Measurements from ENCODE around the gene ZNF560. TPM values are rescaled to one million over a fixed set of nuclear protein-coding genes. Genes with fewer than 3 reads are reported as not detected.

The ZNF560 gene
- total RNA-seq, 1 experiment from 2014 or later, result 4.4 TPM

- POLR2A ChIA-PET, result interaction anchor here (0.6 kb wide), 1 partner anchor 58 kb away, joined by 5 read pairs; no protein-coding TSS in a partner anchor
- peaks cover 11% of the 10 kb centered on the region for H3K27me3 Mint-ChIP-seq (ENCODE audit: low read depth)
- peaks cover 48% of the 10 kb centered on the region for H3K36me3 Mint-ChIP-seq
Measured at GRCh38 chr19:9507285-9507684, 8.9 kb upstream of the ZNF560 start.

DNA sequence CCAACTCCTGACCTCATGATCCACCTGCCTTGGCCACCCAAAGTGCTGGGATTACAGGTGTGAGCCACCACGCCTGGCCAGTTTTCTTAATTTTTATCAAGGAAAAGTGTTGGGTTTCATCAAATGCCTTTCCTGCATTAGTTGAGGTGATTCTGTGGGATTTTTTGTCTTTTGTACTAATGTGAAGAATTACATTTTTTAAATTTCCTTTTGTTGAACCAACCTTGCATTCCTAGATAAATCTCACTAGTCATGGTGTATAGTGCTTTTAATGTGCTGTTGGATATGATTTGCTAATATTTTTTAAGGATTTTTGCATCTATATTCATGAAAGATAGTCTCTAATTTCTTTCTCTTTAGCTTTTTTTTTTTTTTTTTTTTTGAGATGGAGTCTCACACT lies 2.4 kb upstream of the ZNF560 start:
- CTCF ChIA-PET, result no interaction called here
- TF ChIP-seq FOXK1 (CRISPR knock-in tag; IDR thresholded peaks at IDR 0.05) (no peak), EMX1 (CRISPR knock-in tag; IDR thresholded peaks at IDR 0.05) (no peak), CREM (CRISPR knock-in tag; IDR thresholded peaks at IDR 0.05) (no peak), GRHL2 (CRISPR knock-in tag; IDR thresholded peaks at IDR 0.05; ENCODE audit: insufficient replicate concordance, severe bottlenecking) (no peak), TEAD4 (CRISPR knock-in tag; IDR thresholded peaks at IDR 0.05) (no peak), ESRRA (CRISPR knock-in tag; IDR thresholded peaks at IDR 0.05; ENCODE audit: borderline replicate concordance) (no peak), ZNF396 (CRISPR knock-in tag; IDR thresholded peaks at IDR 0.05; ENCODE audit: borderline replicate concordance) (no peak), RELA (CRISPR knock-in tag; IDR thresholded peaks at IDR 0.05; ENCODE audit: borderline replicate concordance) (no peak), CDX4 (CRISPR knock-in tag; IDR thresholded peaks at IDR 0.05; ENCODE audit: borderline replicate concordance) (no peak), MYBL2 (CRISPR knock-in tag; IDR thresholded peaks at IDR 0.05) (no peak)
- TF ChIP-seq, protein P1, sequence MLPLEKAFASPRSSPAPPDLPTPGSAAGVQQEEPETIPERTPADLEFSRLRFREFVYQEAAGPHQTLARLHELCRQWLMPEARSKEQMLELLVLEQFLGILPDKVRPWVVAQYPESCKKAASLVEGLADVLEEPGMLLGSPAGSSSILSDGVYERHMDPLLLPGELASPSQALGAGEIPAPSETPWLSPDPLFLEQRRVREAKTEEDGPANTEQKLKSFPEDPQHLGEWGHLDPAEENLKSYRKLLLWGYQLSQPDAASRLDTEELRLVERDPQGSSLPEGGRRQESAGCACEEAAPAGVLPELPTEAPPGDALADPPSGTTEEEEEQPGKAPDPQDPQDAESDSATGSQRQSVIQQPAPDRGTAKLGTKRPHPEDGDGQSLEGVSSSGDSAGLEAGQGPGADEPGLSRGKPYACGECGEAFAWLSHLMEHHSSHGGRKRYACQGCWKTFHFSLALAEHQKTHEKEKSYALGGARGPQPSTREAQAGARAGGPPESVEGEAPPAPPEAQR (CRISPR knock-in tag; IDR thresholded peaks at IDR 0.05), result no peak

More at GRCh38 chr19:9507285-9507684, 8.9 kb upstream of the ZNF560 start:
- DNase-seq (ENCODE audit: low spot score), result no peak
- peaks cover 82% of the 10 kb centered on the region for H3K9me3 Mint-ChIP-seq
- ATAC-seq, result no peak
- TF ChIP-seq, protein P2, sequence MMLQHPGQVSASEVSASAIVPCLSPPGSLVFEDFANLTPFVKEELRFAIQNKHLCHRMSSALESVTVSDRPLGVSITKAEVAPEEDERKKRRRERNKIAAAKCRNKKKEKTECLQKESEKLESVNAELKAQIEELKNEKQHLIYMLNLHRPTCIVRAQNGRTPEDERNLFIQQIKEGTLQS (CRISPR knock-in tag; conservative IDR thresholded peaks at IDR 0.05), result no peak
- TF ChIP-seq SOX15 (CRISPR knock-in tag; IDR thresholded peaks at IDR 0.05), result no peak
- TF ChIP-seq NR2C2 (CRISPR knock-in tag; IDR thresholded peaks at IDR 0.05), result no peak
- TF ChIP-seq SMAD4 (CRISPR knock-in tag; IDR thresholded peaks at IDR 0.05), result no peak
- TF ChIP-seq, protein P3, sequence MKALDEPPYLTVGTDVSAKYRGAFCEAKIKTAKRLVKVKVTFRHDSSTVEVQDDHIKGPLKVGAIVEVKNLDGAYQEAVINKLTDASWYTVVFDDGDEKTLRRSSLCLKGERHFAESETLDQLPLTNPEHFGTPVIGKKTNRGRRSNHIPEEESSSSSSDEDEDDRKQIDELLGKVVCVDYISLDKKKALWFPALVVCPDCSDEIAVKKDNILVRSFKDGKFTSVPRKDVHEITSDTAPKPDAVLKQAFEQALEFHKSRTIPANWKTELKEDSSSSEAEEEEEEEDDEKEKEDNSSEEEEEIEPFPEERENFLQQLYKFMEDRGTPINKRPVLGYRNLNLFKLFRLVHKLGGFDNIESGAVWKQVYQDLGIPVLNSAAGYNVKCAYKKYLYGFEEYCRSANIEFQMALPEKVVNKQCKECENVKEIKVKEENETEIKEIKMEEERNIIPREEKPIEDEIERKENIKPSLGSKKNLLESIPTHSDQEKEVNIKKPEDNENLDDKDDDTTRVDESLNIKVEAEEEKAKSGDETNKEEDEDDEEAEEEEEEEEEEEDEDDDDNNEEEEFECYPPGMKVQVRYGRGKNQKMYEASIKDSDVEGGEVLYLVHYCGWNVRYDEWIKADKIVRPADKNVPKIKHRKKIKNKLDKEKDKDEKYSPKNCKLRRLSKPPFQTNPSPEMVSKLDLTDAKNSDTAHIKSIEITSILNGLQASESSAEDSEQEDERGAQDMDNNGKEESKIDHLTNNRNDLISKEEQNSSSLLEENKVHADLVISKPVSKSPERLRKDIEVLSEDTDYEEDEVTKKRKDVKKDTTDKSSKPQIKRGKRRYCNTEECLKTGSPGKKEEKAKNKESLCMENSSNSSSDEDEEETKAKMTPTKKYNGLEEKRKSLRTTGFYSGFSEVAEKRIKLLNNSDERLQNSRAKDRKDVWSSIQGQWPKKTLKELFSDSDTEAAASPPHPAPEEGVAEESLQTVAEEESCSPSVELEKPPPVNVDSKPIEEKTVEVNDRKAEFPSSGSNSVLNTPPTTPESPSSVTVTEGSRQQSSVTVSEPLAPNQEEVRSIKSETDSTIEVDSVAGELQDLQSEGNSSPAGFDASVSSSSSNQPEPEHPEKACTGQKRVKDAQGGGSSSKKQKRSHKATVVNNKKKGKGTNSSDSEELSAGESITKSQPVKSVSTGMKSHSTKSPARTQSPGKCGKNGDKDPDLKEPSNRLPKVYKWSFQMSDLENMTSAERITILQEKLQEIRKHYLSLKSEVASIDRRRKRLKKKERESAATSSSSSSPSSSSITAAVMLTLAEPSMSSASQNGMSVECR (CRISPR knock-in tag; IDR thresholded peaks at IDR 0.05; ENCODE audit: borderline replicate concordance), result no peak
- TF ChIP-seq EMX1 (CRISPR knock-in tag; IDR thresholded peaks at IDR 0.05), result no peak
- TF ChIP-seq TP53 (CRISPR knock-in tag; IDR thresholded peaks at IDR 0.05), result no peak
- no peak for TF ChIP-seq FOXK1 (CRISPR knock-in tag; IDR thresholded peaks at IDR 0.05)
- no peak for TF ChIP-seq NFYB (CRISPR knock-in tag; conservative IDR thresholded peaks at IDR 0.05; ENCODE audit: low read depth)
- TF ChIP-seq, protein P4, sequence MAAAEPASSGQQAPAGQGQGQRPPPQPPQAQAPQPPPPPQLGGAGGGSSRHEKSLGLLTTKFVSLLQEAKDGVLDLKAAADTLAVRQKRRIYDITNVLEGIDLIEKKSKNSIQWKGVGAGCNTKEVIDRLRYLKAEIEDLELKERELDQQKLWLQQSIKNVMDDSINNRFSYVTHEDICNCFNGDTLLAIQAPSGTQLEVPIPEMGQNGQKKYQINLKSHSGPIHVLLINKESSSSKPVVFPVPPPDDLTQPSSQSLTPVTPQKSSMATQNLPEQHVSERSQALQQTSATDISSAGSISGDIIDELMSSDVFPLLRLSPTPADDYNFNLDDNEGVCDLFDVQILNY (CRISPR knock-in tag; IDR thresholded peaks at IDR 0.05), result no peak
- TF ChIP-seq ZNF263 (CRISPR knock-in tag; IDR thresholded peaks at IDR 0.05; ENCODE audit: low read depth), result no peak
- no peak for TF ChIP-seq FOXP4 (CRISPR knock-in tag; IDR thresholded peaks at IDR 0.05)
- no peak for TF ChIP-seq GTF2I (CRISPR knock-in tag; conservative IDR thresholded peaks at IDR 0.05)
- TF ChIP-seq RORB (CRISPR knock-in tag; IDR thresholded peaks at IDR 0.05), result no peak
- no peak for TF ChIP-seq MAX (CRISPR knock-in tag; IDR thresholded peaks at IDR 0.05)
- H3K4me3 Mint-ChIP-seq, result no peak overlapping the region
- CTCF ChIA-PET, result no interaction called here
- H3K27ac Mint-ChIP-seq, result no peak overlapping the region
- H3K4me1 Mint-ChIP-seq, result no peaks in the 10 kb centered on the region

More for the DNA sequence above, 2.4 kb upstream of the ZNF560 start:
- H3K9me3 Mint-ChIP-seq, result peaks cover 59% of the 10 kb centered on the region
- DNase-seq (ENCODE audit: low spot score), result no peak
- POLR2A ChIA-PET, result no interaction called here
- H3K4me3 Mint-ChIP-seq, result no peak overlapping the region
- no peak for ATAC-seq
- no peaks in the 10 kb centered on the region for H3K4me1 Mint-ChIP-seq
- H3K36me3 Mint-ChIP-seq, result peaks cover 46% of the 10 kb centered on the region
- H3K27ac Mint-ChIP-seq, result no peak overlapping the region
- H3K27me3 Mint-ChIP-seq (ENCODE audit: low read depth), result peaks cover 17% of the 10 kb centered on the region
